GM18909 (cell line): ENCODE measurements around the gene TPI1.
A peak's percentile ranks its signal among the peaks of the same experiment; 100 is the strongest.
"Not testable (repeated sequence)": the region's sequence is repeated elsewhere in the genome, so short reads cannot be mapped to it uniquely, and the experiment has no call there.

Experiments used
- ATAC-seq: cut with Tn5 transposase; IDR thresholded peaks from one replicate; pipeline ENCODE4 v1.9.1; 2021; ENCODE audit warnings: mild to moderate bottlenecking; ENCODE audit not compliant: unreplicated experiment, poor library complexity

Gene TPI1

GRCh38 chr12:6888360-6888759, 21.0 kb downstream of the TPI1 start:
- ATAC-seq: no peak

- not testable (repeated sequence) for ATAC-seq
These were observed 21.5 kb downstream of the TPI1 start for GRCh38 chr12:6888794-6889193.

- not testable (repeated sequence) for ATAC-seq
These were observed 22.6 kb downstream of the TPI1 start for GRCh38 chr12:6889775-6890573.

GRCh38 chr12:6890789-6891645, 23.7 kb downstream of the TPI1 start:
- peak; percentile 94 for ATAC-seq

GRCh38 chr12:6891646-6892001, 24.3 kb downstream of the TPI1 start:
- peak; percentile 11 for ATAC-seq

GRCh38 chr12:6892683-6893082, 25.4 kb downstream of the TPI1 start:
- ATAC-seq: not testable (repeated sequence)

GRCh38 chr12:6894321-6894720, 27.0 kb downstream of the TPI1 start:
- ATAC-seq: no peak

- no peak for ATAC-seq
These were observed 29.6 kb downstream of the TPI1 start for GRCh38 chr12:6896846-6897435.

- ATAC-seq: no peak
These were observed 32.1 kb downstream of the TPI1 start for GRCh38 chr12:6899427-6899826.

GRCh38 chr12:6899837-6900519, 32.6 kb downstream of the TPI1 start:
- no peak for ATAC-seq

- ATAC-seq: no peak
These were observed 35.1 kb downstream of the TPI1 start for GRCh38 chr12:6902448-6902847.

GRCh38 chr12:6903722-6904121, 36.4 kb downstream of the TPI1 start:
- ATAC-seq: no peak

GRCh38 chr12:6904280-6905276, 37.2 kb downstream of the TPI1 start, which contains the start of gene LRRC23:
LRRC23 (plus strand) TSS chr12:6904822; CDS start chr12:6905634, 812 bp downstream.
- ATAC-seq: peak; percentile 92

GRCh38 chr12:6905414-6906040, 38.2 kb downstream of the TPI1 start:
- no peak for ATAC-seq

GRCh38 chr12:6908141-6908540, 40.8 kb downstream of the TPI1 start:
- not testable (repeated sequence) for ATAC-seq

- no peak for ATAC-seq
These were observed 42.3 kb downstream of the TPI1 start for GRCh38 chr12:6909421-6910145.

GRCh38 chr12:6912164-6912935, 45.0 kb downstream of the TPI1 start:
- no peak for ATAC-seq
